NCI-H1436 (cell line): ENCODE measurements around the gene KCNJ18.
A peak's percentile ranks its signal among the peaks of the same experiment; 100 is the strongest.
"Not testable (repeated sequence)": the region's sequence is repeated elsewhere in the genome, so short reads cannot be mapped to it uniquely, and the experiment has no call there.

ENCODE experiments used
- DNase-seq: peaks from one replicate; lab custom pipeline; 2025; lab: John Stamatoyannopoulos, UW

Gene KCNJ18

DNA sequence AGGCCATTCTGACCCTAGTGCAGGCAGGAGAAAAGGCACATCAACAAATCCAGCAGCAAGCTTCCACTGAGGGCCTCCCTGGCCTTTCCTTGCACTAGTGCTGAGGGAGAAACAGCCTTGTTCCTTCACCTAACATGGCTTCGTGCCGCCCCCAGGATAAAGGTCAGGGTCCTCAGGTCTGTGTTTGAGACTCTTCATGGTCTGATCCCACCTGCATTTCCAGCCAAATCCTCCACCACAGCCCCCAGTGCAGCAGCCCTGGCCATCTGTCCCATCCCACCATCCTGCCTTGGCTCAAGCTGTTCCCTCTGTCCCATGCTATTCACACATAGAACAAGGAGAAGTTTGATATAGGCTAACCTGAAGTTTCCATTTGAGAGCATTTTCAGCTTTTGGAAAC lies 20.9 kb upstream of the KCNJ18 start:
- DNase-seq: not testable (repeated sequence)

DNA sequence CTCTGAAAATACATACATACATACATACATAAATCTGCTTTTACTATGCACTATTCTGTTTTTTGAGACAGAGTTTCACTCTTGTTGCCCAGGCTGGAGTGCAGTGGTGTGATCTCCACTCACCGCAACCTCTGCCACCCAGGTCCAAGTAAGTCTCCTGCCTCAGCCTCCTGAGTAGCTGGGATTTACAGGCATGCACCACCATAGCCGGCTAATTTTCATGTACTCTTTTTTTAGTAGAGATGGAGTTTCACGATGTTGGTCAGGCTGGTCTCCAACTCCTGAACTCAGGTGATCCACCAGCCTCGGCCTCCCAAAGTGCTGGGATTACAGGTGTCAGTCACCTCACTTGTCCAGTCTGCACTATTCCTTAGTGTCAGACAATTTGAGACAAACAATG lies 20.5 kb upstream of the KCNJ18 start:
- DNase-seq: not testable (repeated sequence)

DNA sequence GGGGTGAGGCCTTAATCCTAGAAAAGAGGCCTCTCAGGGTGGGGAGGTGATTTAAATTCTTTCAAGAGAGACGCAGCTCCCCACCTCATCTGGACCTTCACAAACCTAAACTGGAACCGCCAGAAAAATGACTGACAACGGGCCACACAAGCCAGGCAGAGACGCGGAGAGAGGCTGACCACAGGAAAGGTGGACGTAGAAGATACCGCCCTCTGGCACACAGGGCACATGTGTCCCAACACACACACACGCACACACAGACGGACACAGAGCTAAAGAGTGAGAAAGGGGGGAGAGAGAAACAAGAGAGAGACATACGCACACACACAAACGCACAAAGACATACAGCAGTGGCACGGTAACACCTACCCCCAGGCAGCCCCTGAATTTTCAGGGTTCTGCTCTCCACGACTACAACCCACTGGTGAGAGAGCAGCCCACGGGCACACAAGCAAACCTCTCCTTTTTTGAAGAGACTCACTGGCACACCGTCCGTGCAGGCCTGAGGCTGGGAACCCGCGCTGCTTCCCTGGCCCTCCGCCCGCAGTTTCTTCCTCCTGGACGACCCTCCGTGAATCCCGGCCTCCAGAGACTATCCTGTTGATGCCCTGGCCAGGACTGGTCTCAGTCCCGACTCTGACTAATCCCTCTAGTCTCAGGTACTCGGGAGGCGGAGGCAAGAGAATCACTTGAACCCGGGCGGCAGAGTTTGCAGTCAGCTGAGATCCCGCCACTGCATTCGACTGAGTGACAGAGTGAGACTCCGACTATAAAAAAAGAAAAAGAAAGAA lies 18.7 kb upstream of the KCNJ18 start:
- not testable (repeated sequence) for DNase-seq

DNA sequence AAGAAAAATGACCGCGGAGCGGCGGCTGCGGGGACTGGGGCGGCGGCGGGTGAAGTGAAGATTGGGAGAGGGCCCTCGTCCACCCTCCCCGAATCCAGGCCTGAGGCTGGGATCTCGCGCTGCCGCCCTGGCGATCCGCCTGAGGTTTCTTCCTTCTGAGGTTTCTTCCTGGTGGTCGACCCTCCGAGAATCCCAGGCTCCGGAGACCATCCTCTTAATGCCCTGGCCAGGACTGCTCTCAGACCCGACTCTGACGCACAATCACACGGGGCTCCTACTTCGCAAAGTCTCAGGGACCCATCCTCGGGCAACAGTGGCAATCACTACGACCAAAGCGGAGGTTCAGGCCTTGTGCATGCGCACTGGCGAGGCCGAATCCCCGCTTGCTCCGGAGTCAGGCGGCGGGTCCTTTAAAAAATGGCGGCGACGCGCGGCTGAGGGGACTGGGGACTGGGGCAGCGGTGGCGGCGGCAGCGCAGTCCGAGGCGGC lies 18.0 kb upstream of the KCNJ18 start:
- DNase-seq: no peak

DNA sequence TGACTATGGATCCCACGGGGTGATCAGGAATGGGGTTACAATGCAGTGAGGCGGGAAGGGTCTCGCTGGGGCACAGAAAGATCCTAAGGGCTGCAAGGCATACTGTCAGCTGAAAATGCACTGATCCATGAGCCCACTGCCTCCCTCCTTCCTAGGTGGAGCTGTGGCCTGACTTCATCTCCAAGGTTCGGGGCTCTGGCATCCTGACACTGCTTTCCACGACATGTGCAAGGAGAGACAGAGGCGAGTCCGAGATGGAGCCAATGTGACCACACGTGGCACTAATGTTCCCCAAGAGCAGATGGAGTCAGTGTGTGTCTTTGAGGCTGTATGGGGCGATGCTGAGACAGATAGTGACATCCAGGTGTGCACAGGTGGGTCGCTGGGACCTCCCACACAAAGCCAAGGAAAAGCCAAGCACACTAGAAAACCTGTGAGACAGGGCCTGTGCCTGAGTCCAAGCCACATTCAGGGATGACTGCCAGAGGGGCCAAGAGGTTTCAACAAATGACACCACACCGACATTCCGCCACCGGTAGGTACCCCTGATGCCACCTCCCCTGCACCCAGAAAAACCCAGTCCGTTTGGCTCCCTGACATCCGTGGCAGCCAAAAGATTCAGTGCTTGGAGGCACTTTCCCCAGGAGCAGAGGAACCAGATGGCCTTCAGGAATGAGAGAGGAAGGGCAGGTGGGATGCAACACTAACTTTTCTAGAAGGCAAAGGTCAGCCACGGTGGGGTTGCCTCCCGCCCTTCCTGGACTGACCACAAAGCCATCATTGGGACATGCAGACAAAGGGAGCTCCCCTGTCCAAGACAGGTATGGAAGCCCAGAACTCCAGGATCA lies 17.2 kb upstream of the KCNJ18 start:
- DNase-seq: not testable (repeated sequence)

DNA sequence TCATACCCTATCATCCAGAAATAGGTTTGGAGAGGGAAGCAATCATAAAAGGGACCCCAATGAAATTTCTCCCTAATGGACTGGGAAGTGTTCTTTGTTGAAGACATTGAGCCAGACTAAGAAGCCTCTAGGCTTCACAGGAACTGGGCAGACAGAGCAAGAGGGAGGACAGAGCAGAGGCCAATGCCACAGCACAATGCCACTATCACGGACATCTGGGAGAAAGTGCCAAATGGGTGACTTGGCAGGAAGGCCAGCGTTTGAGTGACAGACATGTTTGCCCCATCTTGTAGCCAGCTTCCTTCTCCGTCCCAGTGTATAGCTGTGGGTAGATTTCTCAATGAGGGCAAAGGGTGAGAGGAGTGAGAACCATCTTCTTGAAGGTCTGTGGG lies 16.6 kb upstream of the KCNJ18 start:
- DNase-seq: not testable (repeated sequence)

DNA sequence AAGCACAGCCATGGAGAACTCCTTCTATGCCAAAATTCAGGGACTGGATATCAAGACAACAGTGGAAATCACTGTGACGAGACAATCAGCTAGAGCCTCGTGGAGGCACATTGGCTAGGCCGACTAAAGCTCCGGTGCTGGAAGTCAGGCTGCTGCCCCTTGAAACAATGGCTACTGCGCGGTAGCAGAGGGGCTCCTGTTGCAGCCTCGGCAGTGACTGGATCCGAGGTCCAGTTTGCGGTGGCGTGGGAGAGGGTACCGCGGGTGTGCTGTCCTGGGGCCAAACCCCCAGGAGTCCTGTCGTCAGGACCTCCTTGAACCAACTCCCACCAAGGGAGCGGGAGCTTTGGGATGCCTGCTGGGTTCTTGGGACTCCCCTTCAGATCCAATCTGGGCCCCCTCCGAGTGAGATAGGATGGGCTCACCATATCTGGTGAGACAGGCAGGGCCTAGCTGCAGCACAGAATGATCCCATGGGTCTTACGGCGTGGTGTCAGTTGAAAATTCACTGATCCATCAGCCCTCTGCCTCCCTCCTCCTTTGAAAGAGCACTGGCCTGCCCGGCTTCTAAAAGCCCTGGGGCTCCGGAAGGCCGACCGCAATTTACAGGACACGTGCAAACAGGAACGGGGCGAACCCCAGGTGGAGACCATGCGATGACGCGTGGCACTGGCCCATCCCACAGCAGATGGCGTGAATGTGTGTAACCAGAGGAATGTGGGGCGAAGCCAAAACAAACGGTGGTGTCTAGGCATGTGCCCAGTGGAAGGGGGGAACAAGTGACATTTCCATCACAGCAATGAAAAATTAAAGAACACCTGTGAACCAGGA lies 15.8 kb upstream of the KCNJ18 start:
- no peak for DNase-seq

DNA sequence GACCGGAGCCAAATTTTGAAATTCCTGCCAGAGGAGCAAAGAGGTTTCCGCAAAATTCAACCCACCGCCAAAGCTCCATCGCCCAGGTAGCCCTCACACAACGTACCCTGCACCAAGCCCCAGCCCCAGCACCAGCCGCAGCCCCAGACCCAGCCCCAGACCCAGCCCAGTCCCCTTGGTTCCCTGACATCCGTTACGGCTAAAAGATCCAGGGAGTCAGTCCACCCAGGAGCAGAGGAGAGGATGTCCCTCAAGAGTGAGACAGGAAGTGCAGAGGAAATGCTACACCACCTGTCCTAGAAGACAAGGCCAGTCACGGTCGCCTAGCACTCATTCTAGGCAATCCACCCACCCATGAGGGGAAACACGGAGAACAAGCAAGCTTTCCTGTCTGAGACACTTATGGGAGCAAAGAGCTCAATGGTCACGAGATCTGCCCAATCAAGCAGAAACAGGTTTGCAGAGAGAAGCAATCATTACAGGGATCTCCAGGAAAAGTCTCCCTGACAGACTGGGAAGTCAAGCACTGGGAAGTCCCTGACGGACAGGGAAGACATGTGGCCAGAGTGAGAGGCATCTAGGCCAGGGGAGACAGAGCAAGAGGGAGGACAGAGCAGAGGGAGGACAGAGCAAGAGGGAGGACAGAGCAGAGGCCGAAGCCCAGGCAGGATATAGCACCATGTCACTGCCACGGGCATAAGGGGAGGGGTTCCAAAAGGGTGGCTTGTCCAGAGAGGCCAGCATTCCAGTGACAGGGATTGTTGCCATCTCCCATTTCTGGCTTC lies 15.0 kb upstream of the KCNJ18 start:
- DNase-seq: no peak

DNA sequence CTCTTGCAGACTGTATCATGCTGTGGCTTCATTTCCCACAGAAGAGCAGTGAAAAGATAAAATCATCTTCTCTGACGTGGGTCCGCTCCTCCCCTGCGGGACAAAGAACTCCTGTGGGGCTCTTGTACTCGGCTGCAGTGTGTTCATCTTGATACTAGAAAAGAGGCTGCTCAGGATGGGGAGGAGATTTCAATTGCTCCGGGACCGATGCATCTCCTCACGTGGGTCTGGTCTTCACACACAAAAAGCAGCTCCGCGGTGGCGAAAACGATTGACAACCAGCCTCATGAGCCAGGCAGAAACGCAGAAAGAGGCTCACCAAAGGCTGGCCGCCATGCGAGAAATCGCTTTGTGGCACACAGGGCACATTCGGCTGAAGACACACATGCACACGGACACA lies 14.4 kb upstream of the KCNJ18 start:
- no peak for DNase-seq

DNA sequence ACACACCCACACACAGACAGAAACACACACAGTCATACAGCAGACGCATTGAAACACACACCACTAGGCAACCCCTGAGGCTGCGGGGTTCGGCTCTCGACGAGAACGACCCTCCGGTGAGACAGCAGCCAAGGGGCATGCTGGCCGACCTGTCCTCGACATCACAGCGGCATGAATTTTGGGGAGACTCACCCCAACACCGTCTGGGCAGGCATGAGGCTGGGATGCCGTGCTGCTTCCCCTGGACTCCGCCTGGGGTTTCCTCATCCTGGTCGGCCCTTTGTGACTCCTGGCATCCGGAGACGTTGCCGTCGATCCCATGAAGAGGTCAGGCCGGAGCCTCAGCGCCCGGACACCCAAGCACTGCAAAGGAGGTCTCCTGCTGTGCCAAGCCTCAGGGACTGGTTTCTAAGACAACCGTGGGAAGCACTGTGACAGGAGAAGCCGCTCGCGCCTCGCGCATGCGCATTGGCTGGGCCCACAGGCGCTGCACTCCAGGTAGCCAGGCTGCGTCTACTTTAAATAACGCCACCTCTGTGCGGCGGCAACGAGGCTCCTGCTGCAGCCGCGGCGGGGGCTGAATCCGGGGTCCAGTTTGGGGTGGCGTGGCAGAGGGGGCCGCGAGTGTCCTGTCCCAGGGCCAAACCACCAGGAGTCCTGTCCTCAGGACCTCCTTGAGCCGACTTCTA lies 13.8 kb upstream of the KCNJ18 start:
- DNase-seq: peak; percentile 16

DNA sequence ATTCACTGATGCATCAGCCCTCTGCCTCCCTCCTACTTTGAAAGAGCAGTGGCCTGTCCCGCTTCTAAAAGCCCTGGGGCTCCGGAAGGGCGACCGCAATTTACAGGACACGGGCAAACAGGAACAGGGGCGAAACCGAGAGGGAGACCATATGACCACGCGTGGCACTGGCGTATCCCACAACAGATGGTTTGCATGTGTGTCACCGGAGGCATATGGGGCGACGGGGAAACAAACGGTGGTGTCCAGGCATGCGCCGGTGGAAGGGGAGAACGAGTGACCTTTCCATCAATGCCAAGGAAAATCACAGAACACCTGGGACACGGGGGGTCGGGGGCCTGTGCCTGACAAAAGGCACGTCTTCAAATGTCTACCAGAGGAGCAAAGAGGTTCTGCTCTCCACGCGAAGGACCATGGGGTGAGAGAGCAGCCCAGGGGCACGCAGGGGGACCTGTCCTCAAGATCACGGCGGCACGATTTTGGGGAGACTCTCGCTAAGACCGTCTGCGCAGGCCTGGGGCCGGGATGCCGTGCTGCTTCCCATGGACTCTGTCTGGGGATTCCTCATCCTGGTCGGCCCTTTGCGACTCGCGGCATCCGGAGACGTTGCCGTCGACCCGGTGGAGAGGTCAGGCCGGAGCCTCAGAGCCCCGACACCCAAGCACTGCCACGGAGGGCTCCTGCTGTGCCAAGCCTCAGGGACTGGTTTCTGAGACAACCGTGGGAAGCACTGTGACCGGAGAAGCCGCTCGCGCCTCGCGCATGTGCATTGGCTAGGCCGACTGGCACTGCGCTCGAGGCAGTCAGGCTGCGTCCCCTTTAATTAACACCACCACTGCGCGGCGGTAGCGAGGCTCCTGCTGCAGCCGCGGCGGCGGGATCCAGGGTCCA lies 12.8 kb upstream of the KCNJ18 start:
- DNase-seq: no peak

DNA sequence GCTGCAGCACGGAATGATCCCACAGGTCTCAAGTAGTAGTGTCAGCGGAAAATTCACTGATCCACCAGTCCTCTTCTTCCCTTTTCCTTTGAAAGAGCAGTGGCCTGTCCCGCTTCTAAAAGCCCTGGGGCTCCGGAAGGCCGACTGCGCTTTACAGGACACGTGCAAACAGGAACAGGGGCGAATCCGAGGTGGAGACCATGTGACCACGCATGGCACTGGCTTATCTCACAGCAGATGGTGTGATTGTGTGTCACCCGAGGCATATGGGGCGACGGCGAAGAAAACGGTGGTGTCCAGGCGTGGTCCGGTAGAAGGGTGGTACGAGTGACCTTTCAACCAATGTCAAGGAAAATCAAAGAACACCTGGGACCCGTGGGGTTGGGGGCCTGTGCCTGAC lies 12.0 kb upstream of the KCNJ18 start:
- no peak for DNase-seq

DNA sequence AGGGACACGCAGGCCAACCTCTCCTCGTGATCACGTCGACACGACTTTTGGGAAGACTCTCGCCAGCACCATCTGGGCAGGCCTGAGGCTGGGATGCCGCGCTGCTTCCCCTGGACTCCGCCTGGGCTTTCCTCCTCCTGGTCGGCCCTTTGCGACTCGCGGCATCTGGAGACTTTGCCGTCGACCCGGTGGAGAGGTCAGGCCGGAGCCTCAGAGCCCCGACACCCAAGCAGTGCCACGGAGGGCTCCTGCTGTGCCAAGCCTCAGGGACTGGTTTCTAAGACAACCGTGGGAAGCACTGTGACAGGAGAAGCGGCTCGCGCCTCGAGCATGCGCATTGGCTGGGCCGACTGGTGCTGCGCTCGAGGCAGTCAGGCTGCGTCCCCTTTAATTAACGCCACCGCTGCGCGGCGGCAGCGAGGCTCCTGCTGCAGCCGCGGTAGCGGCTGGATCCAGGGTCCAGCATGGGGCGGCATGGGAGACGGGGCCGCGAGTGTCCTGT lies 11.4 kb upstream of the KCNJ18 start:
- not testable (repeated sequence) for DNase-seq

DNA sequence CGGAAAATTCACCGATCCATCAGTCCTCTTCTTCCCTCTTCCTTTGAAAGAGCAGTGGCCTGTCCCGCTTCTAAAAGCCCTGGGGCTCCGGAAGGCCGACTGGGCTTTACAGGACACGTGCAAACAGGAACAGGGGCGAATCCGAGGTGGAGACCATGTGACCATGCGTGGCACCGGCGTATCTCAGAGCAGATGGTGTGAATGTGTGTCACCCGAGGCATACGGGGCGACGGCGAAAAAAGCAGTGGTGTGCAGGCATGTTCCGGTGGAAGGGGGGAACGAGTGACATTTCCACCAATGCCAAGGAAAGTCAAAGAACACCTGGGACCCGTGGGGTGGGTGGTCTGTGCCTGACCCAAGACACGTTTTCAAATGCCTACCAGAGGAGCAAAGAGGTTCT lies 10.7 kb upstream of the KCNJ18 start:
- not testable (repeated sequence) for DNase-seq

DNA sequence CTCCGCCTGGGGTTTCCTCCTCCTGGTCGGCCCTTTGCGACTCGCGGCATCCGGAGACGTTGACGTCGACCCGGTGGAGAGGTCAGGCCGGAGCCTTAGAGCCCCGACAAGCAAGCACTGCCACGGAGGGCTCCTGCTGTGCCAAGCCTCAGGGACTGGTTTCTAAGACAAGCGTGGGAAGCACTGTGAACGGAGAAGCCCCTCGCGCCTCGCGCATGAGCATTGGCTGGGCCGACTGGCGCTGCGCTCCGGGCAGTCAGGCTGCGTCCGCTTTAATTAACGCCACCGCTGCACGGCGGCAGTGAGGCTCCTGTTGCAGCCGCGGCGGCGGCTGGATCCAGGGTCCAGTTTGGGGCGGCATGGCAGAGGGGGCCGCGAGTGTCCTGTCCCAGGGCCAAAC lies 10.2 kb upstream of the KCNJ18 start:
- not testable (repeated sequence) for DNase-seq

DNA sequence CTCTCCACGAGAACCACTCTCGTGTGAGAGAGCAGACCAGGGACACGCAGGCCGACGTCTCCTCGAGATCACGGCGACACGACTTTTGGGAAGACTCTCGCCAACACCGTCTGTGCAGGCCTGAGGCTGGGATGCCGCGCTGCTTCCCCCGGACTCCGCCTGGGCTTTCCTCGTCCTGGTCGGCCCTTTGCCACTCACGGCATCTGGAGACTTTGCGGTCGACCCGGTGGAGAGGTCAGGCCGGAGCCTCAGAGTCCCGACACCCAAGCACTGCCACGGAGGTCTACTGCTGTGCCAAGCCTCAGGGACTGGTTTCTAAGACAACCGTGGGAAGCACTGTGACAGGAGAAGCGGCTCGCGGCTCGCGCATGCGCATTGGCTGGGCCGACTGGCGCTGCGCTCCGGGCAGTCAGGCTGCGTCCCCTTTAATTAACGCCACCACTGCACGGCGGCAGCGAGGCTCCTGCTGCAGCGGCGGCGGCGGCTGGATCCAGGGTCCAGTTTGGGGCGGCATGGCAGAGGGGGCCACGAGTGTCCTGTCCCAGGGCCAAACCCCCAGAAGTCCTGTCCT lies 9.1 kb upstream of the KCNJ18 start:
- DNase-seq: not testable (repeated sequence)

DNA sequence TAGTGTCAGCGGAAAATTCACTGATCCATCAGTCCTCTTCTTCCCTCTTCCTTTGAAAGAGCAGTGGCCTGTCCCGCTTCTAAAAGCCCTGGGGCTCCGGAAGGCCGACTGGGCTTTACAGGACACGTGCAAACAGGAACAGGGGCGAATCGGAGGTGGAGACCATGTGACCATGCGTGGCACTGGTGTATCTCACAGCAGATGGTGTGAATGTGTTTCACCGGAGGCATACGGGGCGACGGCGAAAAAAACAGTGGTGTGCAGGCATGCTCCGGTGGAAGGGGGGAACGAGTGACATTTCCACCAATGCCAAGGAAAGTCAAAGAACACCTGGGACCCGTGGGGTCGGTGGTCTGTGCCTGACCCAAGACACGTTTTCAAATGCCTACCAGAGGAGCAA lies 8.4 kb upstream of the KCNJ18 start:
- DNase-seq: not testable (repeated sequence)

DNA sequence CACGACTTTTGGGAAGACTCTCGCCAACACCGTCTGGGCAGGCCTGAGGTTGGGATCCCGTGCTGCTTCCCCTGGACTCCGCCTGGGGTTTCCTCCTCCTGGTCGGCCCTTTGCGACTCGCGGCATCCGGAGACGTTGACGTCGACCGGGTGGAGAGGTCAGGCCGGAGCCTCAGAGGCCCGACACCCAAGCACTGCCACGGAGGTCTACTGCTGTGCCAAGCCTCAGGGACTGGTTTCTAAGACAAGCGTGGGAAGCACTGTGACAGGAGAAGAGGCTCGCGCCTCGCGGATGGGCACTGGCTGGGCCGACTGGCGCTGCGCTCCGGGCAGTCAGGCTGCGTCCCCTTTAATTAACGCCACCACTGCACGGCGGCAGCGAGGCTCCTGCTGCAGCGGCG lies 7.9 kb upstream of the KCNJ18 start:
- DNase-seq: not testable (repeated sequence)
